ENCODE results near the gene C6orf132.
A peak's percentile ranks its signal among the peaks of the same experiment; 100 is the strongest.

C6orf132 gene

GRCh38 chr6:42142118-42142835 is at the start of gene C6orf132:
C6orf132 (minus strand) TSS chr6:42142620; CDS start chr6:42142444, 176 bp downstream.
- TF ChIP-seq, protein P1, sequence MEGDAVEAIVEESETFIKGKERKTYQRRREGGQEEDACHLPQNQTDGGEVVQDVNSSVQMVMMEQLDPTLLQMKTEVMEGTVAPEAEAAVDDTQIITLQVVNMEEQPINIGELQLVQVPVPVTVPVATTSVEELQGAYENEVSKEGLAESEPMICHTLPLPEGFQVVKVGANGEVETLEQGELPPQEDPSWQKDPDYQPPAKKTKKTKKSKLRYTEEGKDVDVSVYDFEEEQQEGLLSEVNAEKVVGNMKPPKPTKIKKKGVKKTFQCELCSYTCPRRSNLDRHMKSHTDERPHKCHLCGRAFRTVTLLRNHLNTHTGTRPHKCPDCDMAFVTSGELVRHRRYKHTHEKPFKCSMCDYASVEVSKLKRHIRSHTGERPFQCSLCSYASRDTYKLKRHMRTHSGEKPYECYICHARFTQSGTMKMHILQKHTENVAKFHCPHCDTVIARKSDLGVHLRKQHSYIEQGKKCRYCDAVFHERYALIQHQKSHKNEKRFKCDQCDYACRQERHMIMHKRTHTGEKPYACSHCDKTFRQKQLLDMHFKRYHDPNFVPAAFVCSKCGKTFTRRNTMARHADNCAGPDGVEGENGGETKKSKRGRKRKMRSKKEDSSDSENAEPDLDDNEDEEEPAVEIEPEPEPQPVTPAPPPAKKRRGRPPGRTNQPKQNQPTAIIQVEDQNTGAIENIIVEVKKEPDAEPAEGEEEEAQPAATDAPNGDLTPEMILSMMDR (conservative IDR thresholded peaks at IDR 0.05; ENCODE audit: low read length) = no peak
- peak; percentile 44 for DNase-seq (ENCODE audit: low read depth)
- H3K4me3 ChIP-seq (ENCODE audit: low read length) = peak within 1 kb of the TSS; percentile 77

- DNase-seq (ENCODE audit: low read depth) = peak; percentile 63
- H3K4me3 ChIP-seq (ENCODE audit: low read length) = no peak overlapping the region
- TF ChIP-seq, protein P1 (conservative IDR thresholded peaks at IDR 0.05; ENCODE audit: low read length) = no peak
Observed at GRCh38 chr6:42190554-42191183, 48.2 kb upstream of the C6orf132 start.

- TF ChIP-seq, protein P1 (conservative IDR thresholded peaks at IDR 0.05; ENCODE audit: low read length) = no peak
- no peak for DNase-seq (ENCODE audit: low read depth)
- H3K4me3 ChIP-seq (ENCODE audit: low read length) = no peak overlapping the region
Observed at GRCh38 chr6:42188406-42188805, 46.0 kb upstream of the C6orf132 start.

DNA sequence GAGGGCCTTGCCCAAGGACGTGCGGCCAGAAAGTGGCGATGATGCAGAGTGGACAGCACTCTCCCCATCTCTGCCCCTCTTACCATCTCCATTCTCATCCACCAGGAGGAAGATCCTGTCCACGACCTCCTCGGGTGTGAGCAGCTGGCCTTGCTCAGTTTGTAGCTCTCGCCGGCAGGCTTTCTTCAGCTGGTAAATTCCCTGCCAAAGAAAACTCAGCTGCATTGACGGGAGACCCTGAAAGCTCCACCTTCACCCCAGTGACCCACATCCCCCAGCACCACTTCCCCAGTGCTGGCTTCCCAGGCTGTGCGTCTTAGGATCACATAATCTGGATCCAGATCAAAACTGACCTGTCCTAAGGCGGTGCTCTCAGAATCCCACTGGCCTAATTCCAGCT is 43.2 kb upstream of the C6orf132 start:
- H3K4me3 ChIP-seq (ENCODE audit: low read length) = no peak overlapping the region
- DNase-seq (ENCODE audit: low read depth) = no peak
- TF ChIP-seq, protein P1 (conservative IDR thresholded peaks at IDR 0.05; ENCODE audit: low read length) = no peak

DNA sequence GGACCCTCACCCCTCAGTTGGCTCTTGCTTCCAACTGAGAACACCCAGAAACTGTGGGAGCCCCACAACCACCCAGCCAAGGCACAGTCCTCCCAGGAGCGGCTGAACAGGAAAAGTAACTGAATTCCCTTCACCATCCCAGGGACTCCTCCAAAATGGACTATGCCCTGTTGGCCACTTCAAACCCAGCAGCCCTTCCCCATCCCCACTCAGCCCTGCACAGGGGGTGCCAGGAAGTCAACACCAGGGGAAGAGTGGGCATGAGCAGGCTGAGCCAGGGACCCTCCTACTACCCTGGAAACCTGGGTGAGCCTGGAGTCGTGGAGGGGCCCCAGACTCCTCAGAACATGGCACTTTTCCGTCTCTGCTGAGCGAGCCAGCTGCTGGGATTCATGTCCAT is 42.1 kb upstream of the C6orf132 start:
- H3K4me3 ChIP-seq (ENCODE audit: low read length) = no peak overlapping the region
- TF ChIP-seq, protein P1 (conservative IDR thresholded peaks at IDR 0.05; ENCODE audit: low read length) = no peak
- no peak for DNase-seq (ENCODE audit: low read depth)

DNA sequence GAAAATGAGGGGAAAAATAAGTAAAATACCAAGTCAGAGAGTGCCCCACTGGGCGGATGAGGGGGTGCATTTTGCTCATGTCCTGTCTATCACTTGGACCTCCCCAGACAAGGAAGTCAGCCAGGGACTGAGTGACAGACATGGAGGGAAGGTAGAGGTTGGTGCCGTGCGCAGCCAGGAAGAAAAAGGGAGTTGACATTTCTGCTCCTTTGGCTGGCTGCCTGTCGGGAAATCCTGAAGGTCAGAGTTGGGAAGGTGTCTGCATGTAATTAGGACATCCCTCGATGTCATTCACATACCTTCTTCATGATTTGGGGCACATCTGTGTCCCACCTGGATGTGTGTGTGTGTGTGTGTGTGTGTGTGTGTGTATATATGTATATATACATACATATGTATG is 39.7 kb upstream of the C6orf132 start:
- TF ChIP-seq, protein P1 (conservative IDR thresholded peaks at IDR 0.05; ENCODE audit: low read length) = no peak
- H3K4me3 ChIP-seq (ENCODE audit: low read length) = no peak overlapping the region
- DNase-seq (ENCODE audit: low read depth) = no peak

GRCh38 chr6:42179945-42180313 is 37.5 kb upstream of the C6orf132 start:
- no peak for DNase-seq (ENCODE audit: low read depth)
- no peak overlapping the region for H3K4me3 ChIP-seq (ENCODE audit: low read length)
- TF ChIP-seq, protein P1 (conservative IDR thresholded peaks at IDR 0.05; ENCODE audit: low read length) = no peak
